ENCODE measurements around the gene MYRIP.

MYRIP gene

DNA sequence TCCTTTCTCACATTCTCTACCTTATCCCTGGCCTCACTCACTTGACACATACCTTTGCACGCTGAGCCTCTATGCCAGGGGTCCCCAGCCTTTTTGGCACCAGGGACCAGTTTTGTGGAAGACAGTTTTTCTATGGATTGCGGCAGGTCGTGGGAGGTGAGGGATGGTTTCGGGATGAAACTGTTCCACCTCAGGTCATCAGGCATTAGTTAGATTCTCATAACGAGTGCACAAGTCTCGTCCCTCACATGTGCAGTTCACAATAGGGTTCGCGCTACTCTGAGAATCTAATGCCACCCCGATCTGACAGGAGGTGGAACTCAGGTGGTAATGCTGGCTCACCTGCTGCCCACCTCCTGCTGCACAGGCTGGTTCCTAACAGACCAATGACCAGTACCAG, 387.6 kb downstream of the MYRIP start:
- no peak for DNase-seq

DNA sequence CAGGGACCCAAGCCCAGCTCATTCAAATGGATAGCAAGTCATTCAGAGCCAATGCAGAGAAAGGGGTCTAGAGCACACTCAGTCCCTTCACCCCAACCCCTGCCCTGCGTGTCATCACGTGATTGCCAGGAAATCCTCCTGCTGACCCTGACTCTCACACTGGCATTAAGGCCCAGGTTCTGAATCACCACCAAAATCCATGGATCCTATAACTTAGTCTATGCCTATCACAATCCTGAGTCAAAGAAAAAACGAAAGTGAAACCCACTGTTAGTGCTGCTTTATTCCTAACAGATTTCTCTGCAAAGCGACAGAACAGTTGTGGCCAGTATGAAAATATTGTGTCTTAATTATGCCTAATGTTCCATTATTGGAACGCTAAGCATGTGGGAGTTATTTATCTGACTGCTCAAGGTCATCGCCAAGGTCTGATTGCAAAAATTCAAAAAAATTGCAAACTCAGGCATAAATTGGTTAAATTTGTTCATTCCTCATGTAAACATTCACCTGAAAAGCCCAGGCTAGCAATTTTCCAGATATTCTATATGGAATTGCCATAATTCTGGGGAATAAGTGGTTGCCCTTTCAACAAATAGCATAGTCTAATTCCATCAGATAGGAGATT, 391.4 kb downstream of the MYRIP start:
- no peak for DNase-seq

DNA sequence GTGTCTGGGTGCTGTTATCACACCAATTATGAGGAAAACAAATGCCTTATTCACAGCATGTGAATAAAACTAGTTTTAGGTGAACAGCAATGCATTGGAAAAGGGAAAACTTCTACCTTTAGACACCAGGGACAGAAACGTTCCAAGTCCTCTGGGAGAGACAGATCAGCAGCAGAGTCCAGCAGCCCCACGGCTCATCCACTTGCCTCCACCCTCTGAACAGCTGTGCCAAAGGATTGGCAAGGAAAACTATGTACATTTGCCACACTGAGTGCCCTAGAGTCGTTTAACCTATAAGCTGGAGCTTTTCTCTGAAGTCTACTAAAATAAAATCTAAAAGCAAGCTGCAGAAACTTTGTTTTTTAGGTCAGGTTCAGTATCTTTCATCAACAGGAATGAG, 392.4 kb downstream of the MYRIP start:
- DNase-seq: no peak

DNA sequence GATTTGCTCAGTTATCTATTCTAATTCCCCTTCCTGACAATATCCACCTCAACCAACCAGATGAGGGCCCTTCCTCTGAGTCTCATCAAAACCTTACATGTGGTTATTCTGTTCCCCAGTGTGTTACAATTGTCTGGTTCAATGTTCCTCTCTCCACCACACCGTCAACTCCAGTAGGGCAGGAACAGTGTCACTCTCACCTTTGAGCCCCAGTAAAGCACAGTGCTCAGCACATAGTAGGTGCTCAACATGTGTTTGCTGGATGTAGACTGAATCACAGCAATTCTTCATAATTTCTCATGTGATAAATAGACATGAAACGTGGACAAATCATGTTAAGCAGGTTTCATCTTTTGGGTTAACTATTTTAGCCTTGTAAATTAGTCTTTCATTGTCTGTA, 397.1 kb downstream of the MYRIP start:
- DNase-seq: no peak

DNA sequence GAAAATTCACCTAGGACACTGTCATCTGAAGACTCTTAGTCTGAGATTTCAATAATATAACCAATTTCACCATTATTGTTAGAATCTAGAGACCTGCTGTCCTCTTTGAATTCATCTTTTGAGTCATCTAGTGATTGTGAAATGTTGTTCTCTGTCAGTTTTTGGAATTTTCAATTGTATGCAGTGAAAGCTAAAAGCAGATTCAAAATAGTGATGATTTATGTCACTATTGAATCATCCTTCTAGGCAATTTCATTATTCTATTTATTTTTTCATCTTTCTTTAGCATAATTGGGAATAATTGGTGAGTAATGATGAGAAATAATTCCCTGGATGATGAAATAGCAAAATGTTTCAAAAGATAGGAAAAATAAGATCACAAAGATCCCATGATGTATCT, 398.4 kb downstream of the MYRIP start:
- no peak for DNase-seq

DNA sequence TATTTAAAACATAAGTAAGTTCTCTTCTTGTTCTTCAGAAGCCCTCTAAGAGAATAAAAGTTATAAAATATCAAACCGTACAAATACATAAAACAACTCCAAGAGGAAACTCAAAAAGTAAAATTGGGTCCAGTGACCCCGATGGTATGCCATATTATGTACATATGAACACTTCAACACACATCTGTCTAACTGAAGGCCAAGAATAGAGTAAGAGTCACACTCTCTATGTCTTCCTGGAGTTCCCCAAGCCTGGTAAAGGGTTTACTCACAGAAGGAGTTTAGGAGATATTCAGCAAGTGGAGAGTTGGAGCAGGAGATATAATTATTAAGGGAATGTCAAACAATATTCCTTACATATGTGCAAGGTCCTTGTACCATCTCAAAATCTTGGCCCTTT, 398.8 kb downstream of the MYRIP start:
- no peak for DNase-seq

DNA sequence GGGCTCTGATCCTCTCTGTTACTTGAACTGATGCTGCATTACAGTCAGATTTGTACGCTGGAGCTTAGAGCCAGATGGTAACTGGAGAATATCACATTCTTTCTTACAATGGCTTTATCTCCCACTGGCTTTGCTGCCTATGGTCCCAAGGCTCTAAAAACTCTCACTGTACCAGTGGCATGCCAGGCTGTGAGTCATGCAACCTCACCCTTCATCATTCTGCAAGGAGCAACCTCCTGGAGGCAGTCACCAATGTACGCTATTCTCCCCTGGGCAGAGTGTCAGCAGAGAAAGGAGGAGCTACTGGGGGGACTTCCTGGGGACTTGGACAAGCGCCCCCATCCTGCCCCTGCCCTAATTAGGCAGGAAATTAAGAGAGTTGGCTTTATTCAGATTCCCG, 402.2 kb downstream of the MYRIP start:
- no peak for DNase-seq

DNA sequence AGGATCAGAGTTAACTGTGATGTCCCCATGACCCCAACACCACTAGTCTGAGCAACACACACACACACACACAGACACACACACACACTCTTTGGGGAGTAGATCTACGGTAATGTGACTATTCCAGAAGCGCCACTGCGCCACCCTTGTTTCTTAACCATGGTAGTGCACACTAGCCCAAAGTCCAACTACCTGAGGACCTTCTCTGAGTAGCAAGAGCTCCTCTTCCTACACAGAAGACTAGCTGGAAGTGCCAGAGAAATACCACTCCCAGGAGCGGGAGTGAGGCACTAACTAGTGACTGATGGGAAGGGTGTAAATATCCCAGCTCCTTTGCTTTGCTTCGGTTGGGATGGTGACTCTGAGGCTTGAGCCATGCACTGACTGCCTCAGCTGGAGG, 404.1 kb downstream of the MYRIP start:
- DNase-seq: no peak

DNA sequence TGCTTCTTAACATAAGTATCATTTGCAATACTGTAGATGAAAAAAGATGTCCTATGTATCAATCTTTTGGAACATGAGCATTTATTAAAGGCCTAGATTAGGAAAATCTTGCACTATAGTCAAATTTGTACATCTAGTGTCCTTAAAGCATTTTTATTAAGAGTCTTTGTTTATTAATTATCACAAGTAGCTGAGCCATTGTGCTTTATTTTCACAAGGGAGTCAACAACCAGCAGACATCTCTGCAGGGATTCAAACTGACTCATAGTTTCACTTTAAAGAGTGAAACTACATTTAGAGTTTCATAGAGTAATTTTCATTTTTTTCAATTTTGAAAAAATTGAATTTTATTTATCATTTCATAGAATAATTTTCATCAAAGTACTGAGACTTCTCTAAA, 405.6 kb downstream of the MYRIP start:
- DNase-seq: no peak

DNA sequence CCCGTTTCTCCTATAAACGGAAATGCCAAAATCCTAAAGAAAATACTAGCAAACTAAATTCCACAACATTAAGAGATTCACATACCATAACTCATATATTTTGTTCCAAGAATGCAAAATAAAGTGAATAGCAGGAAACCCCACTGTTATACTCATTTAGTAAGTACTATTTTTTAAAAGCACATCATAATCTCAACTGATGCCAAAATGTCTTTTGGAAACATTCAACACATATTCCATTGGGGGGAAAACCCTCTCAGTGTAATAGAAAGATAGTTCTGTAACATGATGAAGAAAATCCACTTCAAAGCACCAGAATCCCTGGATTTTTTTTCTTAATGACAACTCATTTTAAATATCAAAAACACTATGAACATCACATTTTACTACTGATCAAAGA, 407.1 kb downstream of the MYRIP start:
- no peak for DNase-seq

DNA sequence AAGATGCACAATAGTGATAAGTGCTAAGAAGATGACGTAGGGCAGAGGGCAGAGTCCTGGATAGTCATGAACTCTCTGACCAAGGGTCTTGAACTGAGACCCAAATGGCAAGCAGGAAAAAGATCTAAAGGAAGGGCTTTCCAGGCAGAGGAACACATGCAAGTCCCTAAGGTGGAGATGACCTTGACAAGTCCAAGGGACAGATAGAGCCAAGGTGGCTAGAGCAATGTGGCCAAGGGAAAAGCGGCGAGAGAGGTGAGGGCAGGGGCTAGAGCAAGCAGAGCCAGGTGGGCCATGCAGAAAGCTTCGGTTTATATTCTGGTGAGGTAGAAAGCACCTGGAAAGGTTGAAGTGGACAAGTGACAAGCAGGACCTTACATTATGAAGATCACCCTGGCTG, 414.4 kb downstream of the MYRIP start:
- no peak for DNase-seq

DNA sequence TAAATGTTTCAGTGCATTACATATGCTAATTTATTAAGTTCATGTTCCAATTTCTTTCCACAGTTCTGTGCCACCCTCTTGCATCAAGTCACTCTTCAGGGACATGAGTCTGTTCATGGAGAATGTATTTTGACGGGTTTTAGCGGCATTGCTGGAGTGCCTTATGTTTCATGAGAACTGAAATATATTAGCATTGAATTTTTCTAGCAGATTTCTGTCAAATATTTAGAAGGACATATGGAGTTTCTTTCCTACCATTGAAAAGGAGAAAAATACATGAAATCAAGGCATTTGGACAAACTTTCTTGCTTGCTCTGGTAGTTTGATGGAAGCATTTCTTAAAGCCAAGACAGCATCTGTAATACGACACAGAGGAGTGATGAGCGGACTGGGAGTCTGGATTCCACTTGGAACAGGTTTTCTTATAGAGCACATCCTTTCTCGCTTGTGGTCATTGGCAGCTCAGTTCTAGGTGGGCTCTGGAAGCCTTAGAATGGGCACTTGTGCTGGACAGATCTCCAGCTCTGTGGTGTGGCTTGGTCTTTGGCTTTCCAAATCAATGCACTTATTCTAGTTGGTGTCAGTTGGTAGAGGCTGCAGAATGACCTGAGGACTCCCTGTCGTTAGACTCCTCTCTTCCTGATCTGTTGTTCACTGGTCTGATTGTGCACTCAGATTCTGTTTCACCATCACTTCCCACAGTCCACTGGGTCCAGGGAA, 415.5 kb downstream of the MYRIP start:
- no peak for DNase-seq

DNA sequence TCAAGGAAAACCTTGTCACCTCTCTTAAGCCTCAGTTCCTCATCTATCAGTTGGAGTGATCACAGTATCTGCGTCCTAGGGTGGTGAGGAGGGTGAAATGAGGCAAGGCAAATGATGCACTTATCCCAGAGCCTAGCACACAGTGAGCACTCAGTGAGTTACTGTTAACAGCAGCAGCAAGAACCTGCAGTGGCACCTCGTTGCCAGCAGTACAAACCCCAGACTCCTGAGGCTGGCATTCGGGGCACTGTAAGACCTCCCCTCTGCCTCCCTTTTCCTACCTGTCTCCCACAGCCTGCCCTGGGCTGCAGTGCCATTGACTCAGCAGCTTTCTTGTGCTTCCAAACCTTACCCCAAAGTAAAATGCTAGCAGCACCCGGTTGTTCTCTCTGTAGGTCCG, 417.2 kb downstream of the MYRIP start:
- DNase-seq: no peak

DNA sequence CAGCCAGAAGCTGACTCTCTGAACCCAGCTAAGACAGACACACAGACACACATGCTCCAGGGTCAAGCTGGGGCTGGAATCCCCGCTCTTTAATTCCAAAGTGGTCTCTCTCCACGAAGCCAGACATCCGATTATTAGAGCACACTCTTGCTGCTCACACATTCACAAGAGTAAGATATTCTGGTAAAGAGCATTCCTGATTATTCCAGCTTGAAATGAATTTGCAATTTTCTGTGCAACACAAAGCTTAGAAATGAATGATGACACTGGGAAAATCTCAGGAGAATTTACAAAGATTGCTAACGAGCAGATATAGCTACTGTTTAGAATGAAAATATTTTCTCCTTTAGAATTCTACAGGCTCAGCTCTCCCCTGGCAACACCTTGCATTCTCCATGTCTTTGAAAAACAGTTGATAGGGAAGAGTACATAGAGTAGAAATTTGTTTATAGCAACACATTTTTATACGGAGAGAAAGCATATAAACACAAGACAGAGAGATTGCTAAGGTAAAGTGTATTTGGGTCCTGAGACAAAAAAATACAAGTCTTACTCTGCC, 419.5 kb downstream of the MYRIP start:
- DNase-seq: no peak

DNA sequence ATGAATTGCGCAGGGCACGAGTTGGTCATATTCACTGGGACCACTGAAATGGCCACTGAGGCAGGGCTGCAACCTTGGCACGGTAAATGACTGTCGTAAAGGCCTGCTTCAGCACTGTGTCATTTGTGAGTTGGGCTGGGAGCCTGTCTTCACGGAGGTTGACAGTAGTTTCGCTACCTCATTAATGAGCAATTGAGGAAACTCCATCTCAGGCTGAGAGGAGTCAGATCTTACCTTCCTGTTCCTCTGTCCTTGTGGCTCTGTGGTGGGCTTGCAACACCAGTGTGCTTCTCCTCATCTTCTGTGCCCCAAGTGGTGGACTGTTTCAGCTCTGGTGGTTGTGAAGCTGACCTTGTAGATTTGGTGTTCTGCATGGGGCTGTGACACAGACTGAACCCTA, 420.0 kb downstream of the MYRIP start:
- no peak for DNase-seq

DNA sequence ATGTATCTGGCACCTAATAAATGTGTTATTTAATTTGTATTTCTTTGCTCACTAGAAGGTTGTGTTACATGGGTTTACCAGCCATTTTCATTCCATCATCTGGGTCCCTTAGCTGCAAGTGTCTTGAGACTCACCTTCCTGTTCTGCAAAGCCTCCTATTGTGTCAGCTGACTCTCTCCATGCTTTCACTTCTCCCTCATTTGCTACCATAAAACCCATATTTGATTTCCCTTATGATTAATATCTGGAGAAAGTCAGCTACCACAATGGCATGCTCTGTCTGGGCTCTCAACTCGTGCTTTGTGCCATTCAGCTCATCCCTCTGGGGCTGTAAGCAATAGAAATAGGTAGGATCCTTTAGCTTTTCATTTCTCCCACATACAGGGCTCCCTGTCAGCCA, 420.6 kb downstream of the MYRIP start:
- no peak for DNase-seq

DNA sequence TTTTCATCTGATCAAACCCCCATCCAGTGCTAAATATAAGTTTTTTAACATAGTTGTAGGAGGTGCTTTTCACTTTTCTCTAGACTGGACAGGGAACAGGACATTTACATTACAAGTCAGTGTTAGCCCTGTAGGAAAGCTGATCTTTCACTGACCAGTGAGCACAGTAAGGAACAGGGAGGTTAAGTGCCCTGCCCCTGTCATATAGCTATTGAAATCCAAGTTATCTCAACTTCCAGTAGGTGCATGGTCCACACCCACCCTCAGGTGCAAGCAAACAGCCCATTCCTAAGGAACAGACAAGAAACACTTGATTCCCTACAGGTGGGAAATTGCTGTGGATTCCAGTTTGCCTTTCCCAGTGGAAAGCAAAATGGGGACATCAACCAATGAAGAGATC, 421.0 kb downstream of the MYRIP start:
- no peak for DNase-seq

DNA sequence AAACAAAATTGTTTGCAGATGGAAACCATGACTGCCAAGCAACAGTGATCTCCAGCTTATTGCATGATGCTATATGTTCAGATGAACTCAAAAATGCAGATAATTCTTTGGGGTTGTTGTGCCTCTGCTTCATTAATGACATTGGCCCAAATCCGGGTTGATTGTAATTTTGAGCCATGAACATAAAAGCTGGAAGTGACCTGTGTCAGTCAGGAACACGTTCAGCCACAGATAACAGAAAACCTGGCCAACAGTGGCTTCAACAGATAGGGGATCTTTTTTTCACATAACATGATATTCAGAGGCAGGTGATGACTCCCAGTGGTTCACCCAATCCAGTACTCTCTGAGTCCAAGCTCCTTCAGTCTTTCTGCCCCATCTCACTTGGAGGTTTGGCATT, 423.2 kb downstream of the MYRIP start:
- DNase-seq: no peak

DNA sequence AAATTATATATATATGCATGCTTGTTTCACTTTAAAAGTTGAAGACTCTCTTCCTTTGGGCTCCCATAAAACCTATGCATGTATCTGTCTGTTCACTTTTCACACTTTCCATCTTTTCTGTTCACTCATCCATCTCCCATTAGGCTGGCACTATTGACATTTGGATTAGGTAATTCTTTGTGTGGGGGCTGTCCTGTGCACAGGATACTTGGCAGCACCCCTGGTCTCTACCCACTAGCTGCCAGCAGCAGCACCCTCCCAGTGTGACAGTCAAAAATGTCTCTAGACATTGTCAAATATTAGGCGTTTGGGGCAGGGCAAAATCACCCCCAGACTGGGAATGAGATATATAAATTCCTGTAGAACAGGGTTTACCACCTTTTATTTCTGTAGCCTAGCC, 427.8 kb downstream of the MYRIP start:
- DNase-seq: no peak

DNA sequence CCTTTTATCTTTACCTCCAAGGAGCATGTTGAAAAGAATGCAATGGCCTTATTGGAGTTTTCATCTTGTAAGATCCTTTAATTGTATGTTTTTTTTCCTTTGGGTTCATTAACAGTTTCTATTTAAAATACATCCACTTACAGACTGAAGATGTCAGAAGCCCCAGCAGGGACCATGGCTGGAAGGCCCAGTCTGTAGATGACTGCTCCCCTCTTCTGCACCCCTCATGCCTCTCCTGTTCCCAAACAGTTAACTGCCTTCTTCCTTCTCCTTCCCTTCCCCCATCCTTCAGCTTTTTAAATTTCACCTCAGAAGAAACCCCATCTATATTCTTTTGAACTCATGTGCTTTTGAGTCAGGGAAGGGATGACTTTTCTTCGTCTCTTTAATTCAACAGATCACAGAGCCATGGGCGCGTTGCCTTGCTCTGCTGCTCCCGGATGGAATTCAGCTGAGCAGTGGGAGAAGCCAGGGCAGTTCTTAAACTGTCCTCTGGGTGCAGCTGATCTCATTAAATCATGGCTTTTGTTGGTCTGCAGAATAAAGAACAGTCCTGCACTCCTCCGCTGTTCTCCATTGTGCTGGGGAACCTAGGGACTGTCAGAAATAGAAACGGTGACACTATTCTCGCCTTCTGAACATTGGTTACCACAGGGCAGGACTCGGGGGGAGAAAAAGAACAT, 428.6 kb downstream of the MYRIP start:
- DNase-seq: no peak

DNA sequence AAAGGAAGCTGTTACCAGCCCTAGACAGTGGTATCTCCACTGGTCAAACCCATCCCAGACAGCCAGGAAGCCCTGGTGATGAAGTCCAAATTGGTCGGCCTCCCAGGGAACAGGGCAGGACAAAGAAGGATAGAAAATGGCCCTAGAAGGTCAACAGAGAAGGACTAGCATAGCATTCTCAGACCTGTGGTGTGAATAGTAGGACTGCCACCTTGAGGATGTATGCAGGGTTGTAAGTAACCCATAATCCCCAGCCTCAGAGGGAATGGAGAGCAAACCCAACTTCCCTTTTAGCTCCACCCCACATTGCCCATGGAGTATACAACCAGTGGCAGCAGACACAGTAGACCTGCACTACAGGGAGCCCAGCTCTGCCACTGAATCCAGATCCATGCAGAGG, 431.5 kb downstream of the MYRIP start:
- DNase-seq: no peak

DNA sequence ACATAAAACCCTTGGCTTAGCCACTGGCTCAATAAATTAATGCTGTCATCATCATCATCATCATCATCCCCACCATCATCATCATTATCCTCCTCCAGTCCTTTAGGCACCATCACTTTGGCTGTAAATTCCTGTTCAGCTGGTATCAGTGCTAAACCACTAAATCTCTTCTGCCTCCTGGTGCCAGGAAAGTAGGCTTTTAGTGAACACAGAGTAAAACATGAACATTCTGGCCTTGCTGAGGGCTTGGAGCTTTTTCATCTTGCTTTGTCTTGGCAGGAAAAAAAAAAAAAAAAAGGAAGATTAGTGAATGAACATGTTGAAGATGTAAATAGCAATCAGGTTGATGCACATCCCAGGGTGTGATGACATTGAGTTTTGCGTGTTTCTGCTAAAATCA, 432.8 kb downstream of the MYRIP start:
- no peak for DNase-seq

DNA sequence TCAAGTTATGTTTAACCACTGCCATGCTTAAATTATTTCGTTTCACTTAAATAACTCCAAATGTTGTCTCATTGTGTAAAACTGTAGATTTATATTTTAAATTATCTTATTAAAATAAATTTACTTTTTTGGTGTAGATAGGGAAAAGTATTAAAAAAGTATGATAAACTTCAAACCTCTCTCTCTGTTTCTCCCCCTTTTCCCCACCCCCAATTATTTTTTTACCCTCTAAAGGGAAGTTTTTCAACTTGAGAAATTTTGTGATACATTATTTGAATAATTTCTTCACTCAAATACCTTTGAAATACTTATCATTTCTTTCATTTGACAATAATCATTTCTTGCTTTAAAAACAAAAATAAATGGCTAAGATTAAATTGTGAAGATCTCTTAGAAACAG, 433.2 kb downstream of the MYRIP start:
- DNase-seq: no peak

DNA sequence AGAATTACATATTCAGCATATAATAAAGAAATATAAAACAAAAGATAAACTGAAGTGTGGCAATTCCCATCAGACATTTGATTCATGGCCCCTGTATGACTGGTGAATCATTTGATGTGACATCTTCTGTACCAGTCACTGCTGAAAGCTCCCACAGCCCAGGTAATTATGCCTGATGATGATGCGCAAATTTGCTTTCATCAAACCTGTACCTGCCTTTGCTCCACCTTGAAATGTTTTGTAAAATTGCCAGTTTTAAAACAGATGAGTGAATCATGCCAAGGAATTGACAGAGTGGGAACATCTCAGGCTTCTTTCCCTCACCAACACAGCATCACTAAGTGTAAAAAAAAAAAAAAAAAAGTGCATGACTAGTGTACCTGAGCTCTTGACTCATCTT, 433.6 kb downstream of the MYRIP start:
- DNase-seq: no peak
